Hepatocyte (in vitro differentiated cells): ENCODE results near the gene ANKRD37. TPM values are rescaled to one million over a fixed set of nuclear protein-coding genes. Genes with fewer than 3 reads are reported as not detected.
"Not testable (repeated sequence)": the region's sequence is repeated elsewhere in the genome, so short reads cannot be mapped to it uniquely, and the experiment has no call there.

ENCODE experiments used
- DNase-seq: peaks from one replicate; pipeline ENCODE4 v3.0.0-alpha.2; 2016; ENCODE audit warnings: low spot score
- H2AFZ ChIP-seq: fragments of 200-600 bp; sonication (generic); 2 replicates; pipeline ENCODE4 v1.6.0; 2016; ENCODE audit warnings: antibody characterized with exemption, mild to moderate bottlenecking
- H3K27ac ChIP-seq: fragments of 200-600 bp; sonication (generic); 2 replicates; pipeline ENCODE4 v1.5.1; 2016; ENCODE audit warnings: mild to moderate bottlenecking
- H3K27me3 ChIP-seq: fragments of 200-600 bp; sonication (generic); 2 replicates; pipeline ENCODE4 v1.6.1; 2016
- H3K36me3 ChIP-seq: fragments of 200-600 bp; sonication (generic); replicated peaks from 2 replicates; pipeline ENCODE4 v1.5.1; 2016; ENCODE audit warnings: low read depth; ENCODE audit not compliant: insufficient read depth
- H3K4me1 ChIP-seq: fragments of 200-600 bp; sonication (generic); 2 replicates; pipeline ENCODE4 v1.5.1; 2016; ENCODE audit warnings: mild to moderate bottlenecking, moderate library complexity; ENCODE audit not compliant: insufficient read depth
- H3K4me2 ChIP-seq: fragments of 200-600 bp; sonication (generic); 2 replicates; pipeline ENCODE4 v1.6.0; 2016
- H3K4me3 ChIP-seq: fragments of 200-600 bp; sonication (generic); 2 replicates; pipeline ENCODE4 v1.5.1; 2016; ENCODE audit warnings: mild to moderate bottlenecking
- H3K79me2 ChIP-seq: fragments of 200-600 bp; sonication (generic); 2 replicates; pipeline ENCODE4 v1.6.0; 2017; ENCODE audit warnings: mild to moderate bottlenecking
- H3K9me2 ChIP-seq: fragments of 200-600 bp; sonication (generic); replicated peaks from 2 replicates; pipeline ENCODE4 v1.6.0; 2017; ENCODE audit warnings: mild to moderate bottlenecking; ENCODE audit not compliant: insufficient read depth
- H3K9me3 ChIP-seq: fragments of 200-600 bp; sonication (generic); 2 replicates; pipeline ENCODE4 v1.5.1; 2016; ENCODE audit warnings: low read depth, mild to moderate bottlenecking
- H4K20me1 ChIP-seq: fragments of 200-600 bp; sonication (generic); 2 replicates; pipeline ENCODE4 v1.6.0; 2016; ENCODE audit warnings: mild to moderate bottlenecking; ENCODE audit not compliant: insufficient read depth, poor library complexity, severe bottlenecking
- EZH2 ChIP-seq: fragments of 200-600 bp; sonication (generic); IDR thresholded peaks from 2 replicates; pipeline ENCODE4 v1.6.1; 2016; ENCODE audit warnings: antibody characterized with exemption, mild to moderate bottlenecking, borderline replicate concordance
- EZH2phosphoT487 ChIP-seq: fragments of 200-600 bp; sonication (generic); IDR thresholded peaks from one replicate; pipeline ENCODE4 v1.6.1; 2018; ENCODE audit warnings: antibody characterized with exemption, mild to moderate bottlenecking, low read depth, moderate library complexity; ENCODE audit not compliant: unreplicated experiment, severe bottlenecking
- WGBS: methylation state at CpG from one replicate; pipeline ENCODE4 v1.1.6; 2016; ENCODE audit warnings: low lambda C conversion rate; ENCODE audit errors: missing lambda C conversion rate; 5-methylcytosine and 5-hydroxymethylcytosine counted together
- polyA plus RNA-seq: library from polyadenylated mRNA; unstranded; fragments of >200 nt; fragmentation: Nextera tagmentation; extraction: Ambion mirVana; gene quantifications from 2 replicates; pipeline ENCODE4 v1.2.1, GENCODE V29; 2016
- total RNA-seq: library from RNA; depleted of rRNA; stranded (reverse); fragments of >200 nt; gene quantifications from 2 replicates; pipeline ENCODE4 v1.2.3, GENCODE V29; 2014
- TF ChIP-seq, protein P1 (sequence below): fragments of 200-600 bp; sonication (generic); IDR thresholded peaks from 2 replicates; pipeline ENCODE4 v1.5.1; 2016; ENCODE audit warnings: antibody characterized with exemption, mild to moderate bottlenecking; ENCODE audit not compliant: poor library complexity

Gene ANKRD37
- total and polyA plus RNA-seq, 2 experiments from 2014 or later, result 1.7 to 8.6 TPM

- Histone ChIP-seq H3K36me3 (no peaks in the 10 kb centered on the region), H4K20me1 (no peaks in the 10 kb centered on the region), H3K9me3 (no peaks in the 10 kb centered on the region), H3K79me2 (no peaks in the 10 kb centered on the region), H3K4me1 (no peaks in the 10 kb centered on the region), H3K27me3 (no peaks in the 10 kb centered on the region), H3K27ac (no peak overlapping the region), H3K4me3 (no peak overlapping the region), H2AFZ (no peak overlapping the region), H3K9me2 (no peaks in the 10 kb centered on the region), H3K4me2 (no peak overlapping the region)
- DNase-seq, result no peak
- TF ChIP-seq EZH2phosphoT487 (no peak), EZH2 (no peak)
- TF ChIP-seq, protein P1, sequence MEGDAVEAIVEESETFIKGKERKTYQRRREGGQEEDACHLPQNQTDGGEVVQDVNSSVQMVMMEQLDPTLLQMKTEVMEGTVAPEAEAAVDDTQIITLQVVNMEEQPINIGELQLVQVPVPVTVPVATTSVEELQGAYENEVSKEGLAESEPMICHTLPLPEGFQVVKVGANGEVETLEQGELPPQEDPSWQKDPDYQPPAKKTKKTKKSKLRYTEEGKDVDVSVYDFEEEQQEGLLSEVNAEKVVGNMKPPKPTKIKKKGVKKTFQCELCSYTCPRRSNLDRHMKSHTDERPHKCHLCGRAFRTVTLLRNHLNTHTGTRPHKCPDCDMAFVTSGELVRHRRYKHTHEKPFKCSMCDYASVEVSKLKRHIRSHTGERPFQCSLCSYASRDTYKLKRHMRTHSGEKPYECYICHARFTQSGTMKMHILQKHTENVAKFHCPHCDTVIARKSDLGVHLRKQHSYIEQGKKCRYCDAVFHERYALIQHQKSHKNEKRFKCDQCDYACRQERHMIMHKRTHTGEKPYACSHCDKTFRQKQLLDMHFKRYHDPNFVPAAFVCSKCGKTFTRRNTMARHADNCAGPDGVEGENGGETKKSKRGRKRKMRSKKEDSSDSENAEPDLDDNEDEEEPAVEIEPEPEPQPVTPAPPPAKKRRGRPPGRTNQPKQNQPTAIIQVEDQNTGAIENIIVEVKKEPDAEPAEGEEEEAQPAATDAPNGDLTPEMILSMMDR, result no peak
- 94% methylated on average over 3 of the region's 3 CpGs for WGBS
Measured at GRCh38 chr4:185361872-185362271, 34.8 kb upstream of the ANKRD37 start.

GRCh38 chr4:185362570-185362969 is 34.1 kb upstream of the ANKRD37 start:
- H3K4me2 ChIP-seq, H3K27me3 ChIP-seq, H4K20me1 ChIP-seq, H3K79me2 ChIP-seq, H3K9me3 ChIP-seq, H3K36me3 ChIP-seq, H3K4me1 ChIP-seq, H3K9me2 ChIP-seq, H3K27ac ChIP-seq, DNase-seq, H2AFZ ChIP-seq, H3K4me3 ChIP-seq: not testable (repeated sequence)
- WGBS, result 93% methylated on average over 6 of the region's 6 CpGs

DNA sequence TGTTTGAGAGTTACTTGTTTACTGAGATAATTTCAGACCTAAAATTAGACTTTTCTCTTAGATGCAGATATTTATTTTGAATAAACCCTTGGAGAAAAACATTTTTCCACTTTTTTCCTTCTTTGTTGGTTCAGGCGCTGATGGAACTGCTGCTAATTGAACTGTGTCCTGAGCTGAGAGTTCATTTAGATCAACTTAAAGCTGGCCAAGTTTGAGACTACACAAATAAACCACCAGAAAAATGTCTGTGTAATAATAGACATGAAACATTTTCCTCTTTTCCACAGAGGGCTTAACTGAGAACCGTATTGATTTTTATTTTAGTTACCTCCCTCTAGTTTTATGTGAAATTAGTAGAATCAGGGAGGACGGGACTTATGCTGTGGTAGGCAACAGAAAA is 33.4 kb upstream of the ANKRD37 start:
- no peaks in the 10 kb centered on the region for H4K20me1 ChIP-seq
- DNase-seq, result no peak
- no peak overlapping the region for H3K4me2 ChIP-seq
- no peaks in the 10 kb centered on the region for H3K9me3 ChIP-seq
- no peak overlapping the region for H3K27ac ChIP-seq
- WGBS, result 95% methylated on average over 3 of the region's 3 CpGs
- no peak overlapping the region for H3K4me3 ChIP-seq
- H3K36me3 ChIP-seq, result no peaks in the 10 kb centered on the region
- TF ChIP-seq, protein P1, result no peak
- TF ChIP-seq EZH2phosphoT487 (no peak), EZH2 (no peak)
- no peaks in the 10 kb centered on the region for H3K4me1 ChIP-seq
- H3K9me2 ChIP-seq, result no peaks in the 10 kb centered on the region
- H3K27me3 ChIP-seq, result no peaks in the 10 kb centered on the region
- no peak overlapping the region for H2AFZ ChIP-seq
- no peaks in the 10 kb centered on the region for H3K79me2 ChIP-seq

DNA sequence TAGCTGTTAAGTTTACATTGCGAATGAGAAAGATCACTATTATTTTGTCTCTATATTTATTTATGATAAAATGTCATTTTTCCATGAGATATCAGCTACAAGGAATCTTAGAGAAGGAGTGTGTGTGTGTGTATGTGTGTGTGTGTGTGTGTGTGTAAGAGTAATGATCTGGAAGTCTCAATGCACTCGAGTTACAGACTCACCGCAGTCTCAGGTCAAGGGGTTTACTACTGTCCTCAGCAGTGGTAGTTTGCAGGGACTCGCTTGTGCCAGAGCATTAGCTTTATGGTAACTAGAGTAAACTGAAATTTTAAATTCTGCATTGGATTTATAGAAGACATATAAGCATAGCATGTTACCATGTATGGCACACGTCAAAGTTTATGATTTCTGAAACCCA is 31.8 kb upstream of the ANKRD37 start:
- no peaks in the 10 kb centered on the region for H3K9me2 ChIP-seq
- H3K27ac ChIP-seq, result no peak overlapping the region
- 91% methylated on average over 5 of the region's 5 CpGs for WGBS
- no peaks in the 10 kb centered on the region for H3K79me2 ChIP-seq
- TF ChIP-seq EZH2 (no peak), EZH2phosphoT487 (no peak)
- TF ChIP-seq, protein P1, result no peak
- no peak overlapping the region for H2AFZ ChIP-seq
- H3K9me3 ChIP-seq, result no peaks in the 10 kb centered on the region
- no peaks in the 10 kb centered on the region for H3K27me3 ChIP-seq
- no peaks in the 10 kb centered on the region for H3K4me1 ChIP-seq
- no peak for DNase-seq
- H3K4me3 ChIP-seq, result no peak overlapping the region
- no peak overlapping the region for H3K4me2 ChIP-seq
- H3K36me3 ChIP-seq, result no peaks in the 10 kb centered on the region
- H4K20me1 ChIP-seq, result no peaks in the 10 kb centered on the region
